Measurements from ENCODE around the gene CDKAL1. TPM values are rescaled to one million over a fixed set of nuclear protein-coding genes. Genes with fewer than 3 reads are reported as not detected.

The CDKAL1 gene
- total and polyA plus RNA-seq, 10 of the 15 experiments (the other 5 are each of a cell fraction or from before 2014, with no cell fraction given): 10.7 to 26.9 (median 17.3) TPM

GRCh38 chr6:21135484-21136013 is 601.3 kb downstream of the CDKAL1 start:
- Histone ChIP-seq H3K79me2 (ENCODE audit: control insufficient read depth, insufficient read depth, low read length) (no peaks in the 10 kb centered on the region), H4K20me1 (ENCODE audit: control insufficient read depth, insufficient read depth) (no peaks in the 10 kb centered on the region), H3K27ac (ENCODE audit: control insufficient read depth, insufficient read depth) (no peak overlapping the region), H2AFZ (ENCODE audit: control insufficient read depth, low read depth, low read length) (no peak overlapping the region), H3K27me3 (replicated peaks in 1 of 2; ENCODE audit: control insufficient read depth in 2 of 2, insufficient read depth in 2 of 2, low read length in 1 of 2) (no peaks in the 10 kb centered on the region), H3K9me3 (replicated peaks; ENCODE audit: control insufficient read depth, insufficient read depth, low read length) (no peaks in the 10 kb centered on the region), H3K36me3 (ENCODE audit: control insufficient read depth in 2 of 2, insufficient read depth in 2 of 2, low read length in 1 of 2) (no peaks in the 10 kb centered on the region), H3K4me1 (ENCODE audit: control insufficient read depth, insufficient read depth, low read length) (no peaks in the 10 kb centered on the region), H3K9ac (ENCODE audit: control insufficient read depth, insufficient read depth, low read length) (no peak overlapping the region), H3K4me3 (no peak overlapping the region), H3K4me2 (ENCODE audit: control insufficient read depth, insufficient read depth) (no peak overlapping the region)
- intact Hi-C loops (cut with micrococcal nuclease; ENCODE audit: unreplicated experiment) (no loop called here), in situ Hi-C loops (cut with MboI) (no loop called here)
- CTCF ChIA-PET: interaction anchor here (0.6 to 0.9 kb wide), 3 partner anchors 35 to 1008 kb away, joined by 3 read pairs; no protein-coding TSS in a partner anchor
- FAIRE-seq: no peak
- ATAC-seq: no peak
- POLR2A ChIA-PET: interaction anchor here (1.2 to 1.6 kb wide), 2 partner anchors 9 to 17 kb away, joined by 3 read pairs; no protein-coding TSS in a partner anchor
- RAD21 ChIA-PET (ENCODE audit: unreplicated experiment): interaction anchor here (1.1 kb wide), 1 partner anchor 45 kb away, joined by 5 read pairs; no protein-coding TSS in a partner anchor
- 97% methylated on average over 7 of the region's 7 CpGs for WGBS (ENCODE audit: insufficient coverage, insufficient replicate concordance, low lambda C conversion rate, missing lambda C conversion rate)
- SMC1A ChIA-PET (ENCODE audit: uncharacterized antibody, unreplicated experiment): no interaction called here
- DNase-seq (ENCODE audit: low read depth, low spot score): no peak
- no TSS peak for BruUV-seq (replicated peaks)
- no peak for TF ChIP-seq BRCA1 (IDR thresholded peaks at IDR 0.05; ENCODE audit: low read depth, low read length)
- no peak for TF ChIP-seq CHD1 (IDR thresholded peaks at IDR 0.05; ENCODE audit: low read depth, low read length)
- TF ChIP-seq, protein P1, sequence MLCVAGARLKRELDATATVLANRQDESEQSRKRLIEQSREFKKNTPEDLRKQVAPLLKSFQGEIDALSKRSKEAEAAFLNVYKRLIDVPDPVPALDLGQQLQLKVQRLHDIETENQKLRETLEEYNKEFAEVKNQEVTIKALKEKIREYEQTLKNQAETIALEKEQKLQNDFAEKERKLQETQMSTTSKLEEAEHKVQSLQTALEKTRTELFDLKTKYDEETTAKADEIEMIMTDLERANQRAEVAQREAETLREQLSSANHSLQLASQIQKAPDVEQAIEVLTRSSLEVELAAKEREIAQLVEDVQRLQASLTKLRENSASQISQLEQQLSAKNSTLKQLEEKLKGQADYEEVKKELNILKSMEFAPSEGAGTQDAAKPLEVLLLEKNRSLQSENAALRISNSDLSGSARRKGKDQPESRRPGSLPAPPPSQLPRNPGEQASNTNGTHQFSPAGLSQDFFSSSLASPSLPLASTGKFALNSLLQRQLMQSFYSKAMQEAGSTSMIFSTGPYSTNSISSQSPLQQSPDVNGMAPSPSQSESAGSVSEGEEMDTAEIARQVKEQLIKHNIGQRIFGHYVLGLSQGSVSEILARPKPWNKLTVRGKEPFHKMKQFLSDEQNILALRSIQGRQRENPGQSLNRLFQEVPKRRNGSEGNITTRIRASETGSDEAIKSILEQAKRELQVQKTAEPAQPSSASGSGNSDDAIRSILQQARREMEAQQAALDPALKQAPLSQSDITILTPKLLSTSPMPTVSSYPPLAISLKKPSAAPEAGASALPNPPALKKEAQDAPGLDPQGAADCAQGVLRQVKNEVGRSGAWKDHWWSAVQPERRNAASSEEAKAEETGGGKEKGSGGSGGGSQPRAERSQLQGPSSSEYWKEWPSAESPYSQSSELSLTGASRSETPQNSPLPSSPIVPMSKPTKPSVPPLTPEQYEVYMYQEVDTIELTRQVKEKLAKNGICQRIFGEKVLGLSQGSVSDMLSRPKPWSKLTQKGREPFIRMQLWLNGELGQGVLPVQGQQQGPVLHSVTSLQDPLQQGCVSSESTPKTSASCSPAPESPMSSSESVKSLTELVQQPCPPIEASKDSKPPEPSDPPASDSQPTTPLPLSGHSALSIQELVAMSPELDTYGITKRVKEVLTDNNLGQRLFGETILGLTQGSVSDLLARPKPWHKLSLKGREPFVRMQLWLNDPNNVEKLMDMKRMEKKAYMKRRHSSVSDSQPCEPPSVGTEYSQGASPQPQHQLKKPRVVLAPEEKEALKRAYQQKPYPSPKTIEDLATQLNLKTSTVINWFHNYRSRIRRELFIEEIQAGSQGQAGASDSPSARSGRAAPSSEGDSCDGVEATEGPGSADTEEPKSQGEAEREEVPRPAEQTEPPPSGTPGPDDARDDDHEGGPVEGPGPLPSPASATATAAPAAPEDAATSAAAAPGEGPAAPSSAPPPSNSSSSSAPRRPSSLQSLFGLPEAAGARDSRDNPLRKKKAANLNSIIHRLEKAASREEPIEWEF (IDR thresholded peaks at IDR 0.05; ENCODE audit: insufficient replicate concordance, low read depth, low read length): no peak
- TF ChIP-seq E2F4 (IDR thresholded peaks at IDR 0.05; ENCODE audit: low read depth, low read length): no peak
- TF ChIP-seq RFX5 (IDR thresholded peaks at IDR 0.05; ENCODE audit: low read depth, low read length): no peak
- no peak for TF ChIP-seq MXI1 (IDR thresholded peaks at IDR 0.05; ENCODE audit: low read depth, low read length)
- TF ChIP-seq CBFB (IDR thresholded peaks at IDR 0.05; ENCODE audit: low read depth): no peak
- no peak for TF ChIP-seq BACH1 (IDR thresholded peaks at IDR 0.05; ENCODE audit: borderline replicate concordance)
- no peak for TF ChIP-seq JUND (IDR thresholded peaks at IDR 0.05; ENCODE audit: low read depth, low read length)
- no peak for TF ChIP-seq MEF2A (IDR thresholded peaks at IDR 0.05; ENCODE audit: insufficient read depth, low read depth, low read length)
- TF ChIP-seq TCF7 (IDR thresholded peaks at IDR 0.05; ENCODE audit: borderline replicate concordance): no peak
- no peak for TF ChIP-seq RAD21 (IDR thresholded peaks at IDR 0.05; ENCODE audit: insufficient read depth, low read depth, low read length)
- no peak for TF ChIP-seq BMI1 (IDR thresholded peaks at IDR 0.05; ENCODE audit: borderline replicate concordance)
- TF ChIP-seq GABPA (IDR thresholded peaks at IDR 0.05; ENCODE audit: low read depth): no peak
- no peak for TF ChIP-seq NFYA (IDR thresholded peaks at IDR 0.05; ENCODE audit: borderline replicate concordance, low read depth, low read length)
- no peak for TF ChIP-seq ZZZ3 (IDR thresholded peaks at IDR 0.05; ENCODE audit: control insufficient read depth, insufficient read length, low read depth)
- no peak for TF ChIP-seq PML (IDR thresholded peaks at IDR 0.05; ENCODE audit: low read length)
- TF ChIP-seq RBBP5 (conservative IDR thresholded peaks at IDR 0.05): no peak
- TF ChIP-seq STAT3 (IDR thresholded peaks at IDR 0.05; ENCODE audit: low read depth, low read length): no peak
